Retinal pigment epithelial cell (primary cell): ENCODE data around the gene SEMA3F.

Experiments used
- DNase-seq: peaks from one replicate; pipeline ENCODE4 v3.0.0-alpha.2; 2010; ENCODE audit warnings: low read depth
- H3K4me3 ChIP-seq: 2 replicates; pipeline ENCODE4 v1.5.1; 2011; ENCODE audit warnings: mild to moderate bottlenecking, low read length, control low read depth, moderate library complexity
- TF ChIP-seq, protein P1 (sequence below): conservative IDR thresholded peaks from 2 replicates; pipeline ENCODE4 v1.5.1; 2011; ENCODE audit warnings: low read depth, low read length, control low read depth, inconsistent platforms

The SEMA3F gene

DNA sequence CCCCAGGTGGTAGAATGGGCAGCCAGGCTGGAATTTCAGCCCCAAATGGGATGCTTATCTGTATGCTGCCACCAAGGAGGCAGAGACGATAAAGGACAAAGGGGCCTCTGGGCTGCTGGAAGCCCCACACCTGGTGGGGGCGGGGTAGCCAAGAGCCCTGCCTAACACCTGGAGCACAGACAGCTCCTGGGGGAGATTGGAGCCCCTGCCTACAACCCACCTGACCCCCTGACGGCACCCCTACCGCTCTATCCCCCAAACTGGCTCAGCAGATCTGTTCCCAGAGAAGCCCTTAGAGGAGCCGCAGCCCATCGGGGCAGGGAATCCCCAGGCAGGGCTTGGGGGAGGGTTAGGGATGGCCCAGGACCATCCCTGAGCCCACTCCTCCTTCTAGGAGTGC, 15.8 kb upstream of the SEMA3F start:
- TF ChIP-seq, protein P1, sequence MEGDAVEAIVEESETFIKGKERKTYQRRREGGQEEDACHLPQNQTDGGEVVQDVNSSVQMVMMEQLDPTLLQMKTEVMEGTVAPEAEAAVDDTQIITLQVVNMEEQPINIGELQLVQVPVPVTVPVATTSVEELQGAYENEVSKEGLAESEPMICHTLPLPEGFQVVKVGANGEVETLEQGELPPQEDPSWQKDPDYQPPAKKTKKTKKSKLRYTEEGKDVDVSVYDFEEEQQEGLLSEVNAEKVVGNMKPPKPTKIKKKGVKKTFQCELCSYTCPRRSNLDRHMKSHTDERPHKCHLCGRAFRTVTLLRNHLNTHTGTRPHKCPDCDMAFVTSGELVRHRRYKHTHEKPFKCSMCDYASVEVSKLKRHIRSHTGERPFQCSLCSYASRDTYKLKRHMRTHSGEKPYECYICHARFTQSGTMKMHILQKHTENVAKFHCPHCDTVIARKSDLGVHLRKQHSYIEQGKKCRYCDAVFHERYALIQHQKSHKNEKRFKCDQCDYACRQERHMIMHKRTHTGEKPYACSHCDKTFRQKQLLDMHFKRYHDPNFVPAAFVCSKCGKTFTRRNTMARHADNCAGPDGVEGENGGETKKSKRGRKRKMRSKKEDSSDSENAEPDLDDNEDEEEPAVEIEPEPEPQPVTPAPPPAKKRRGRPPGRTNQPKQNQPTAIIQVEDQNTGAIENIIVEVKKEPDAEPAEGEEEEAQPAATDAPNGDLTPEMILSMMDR = no peak
- DNase-seq = no peak
- H3K4me3 ChIP-seq = no peak overlapping the region

DNA sequence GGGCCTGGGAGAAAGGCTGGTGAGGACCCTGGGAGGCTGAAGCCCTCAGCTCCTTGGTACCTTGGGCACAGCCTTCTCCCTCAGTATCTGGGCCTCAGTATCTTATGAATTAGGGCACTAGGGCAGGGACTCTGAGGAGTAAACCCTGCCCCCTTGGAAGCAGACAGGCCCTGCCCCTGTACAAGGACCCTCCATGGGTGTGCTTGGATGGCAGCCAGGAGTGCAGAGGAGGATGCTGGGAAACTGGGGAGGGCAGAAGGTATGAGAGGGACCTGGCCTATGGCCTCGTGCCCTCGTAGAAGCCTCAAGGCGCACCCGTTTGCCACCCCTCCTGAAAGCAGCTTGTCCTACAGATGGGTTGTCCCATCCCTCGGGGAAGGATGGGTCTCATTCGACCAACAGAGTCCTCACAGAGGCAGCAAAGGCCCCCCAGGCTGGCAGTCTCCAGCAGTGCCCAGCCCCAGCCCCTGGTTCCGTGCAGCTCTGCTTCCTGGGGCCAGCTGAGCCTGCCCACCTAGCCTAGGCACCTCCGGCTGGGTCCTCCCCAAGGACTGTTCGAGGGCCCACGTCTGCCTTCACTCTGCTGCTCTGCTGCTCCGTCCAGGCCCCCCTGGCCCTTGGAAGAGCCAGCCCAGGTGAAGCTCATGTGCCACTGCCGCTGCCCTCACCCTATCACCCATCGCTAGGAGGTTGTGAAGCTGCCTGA, 15.3 kb upstream of the SEMA3F start:
- no peak for DNase-seq
- TF ChIP-seq, protein P1 = no peak
- H3K4me3 ChIP-seq = no peak overlapping the region

DNA sequence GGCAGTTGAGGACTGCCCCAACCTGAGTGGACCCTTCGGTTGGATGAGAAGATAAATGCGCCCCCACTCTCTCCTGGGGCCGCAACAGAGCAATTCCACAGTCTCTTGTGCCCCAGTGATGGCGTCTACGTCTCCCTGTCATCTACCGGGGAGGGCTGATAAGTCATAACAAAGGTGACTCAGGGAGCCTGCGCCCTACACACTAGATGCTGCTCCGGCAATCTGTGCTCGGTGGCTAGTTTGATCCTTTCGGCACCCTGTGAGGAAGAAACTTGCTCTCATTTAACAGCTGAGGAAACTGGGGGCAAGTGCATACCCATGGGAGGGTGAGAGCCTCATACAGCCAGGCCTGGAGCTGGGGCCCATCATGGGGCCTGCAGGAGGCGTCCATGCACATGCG, 14.1 kb upstream of the SEMA3F start:
- H3K4me3 ChIP-seq = no peak overlapping the region
- TF ChIP-seq, protein P1 = no peak

DNA sequence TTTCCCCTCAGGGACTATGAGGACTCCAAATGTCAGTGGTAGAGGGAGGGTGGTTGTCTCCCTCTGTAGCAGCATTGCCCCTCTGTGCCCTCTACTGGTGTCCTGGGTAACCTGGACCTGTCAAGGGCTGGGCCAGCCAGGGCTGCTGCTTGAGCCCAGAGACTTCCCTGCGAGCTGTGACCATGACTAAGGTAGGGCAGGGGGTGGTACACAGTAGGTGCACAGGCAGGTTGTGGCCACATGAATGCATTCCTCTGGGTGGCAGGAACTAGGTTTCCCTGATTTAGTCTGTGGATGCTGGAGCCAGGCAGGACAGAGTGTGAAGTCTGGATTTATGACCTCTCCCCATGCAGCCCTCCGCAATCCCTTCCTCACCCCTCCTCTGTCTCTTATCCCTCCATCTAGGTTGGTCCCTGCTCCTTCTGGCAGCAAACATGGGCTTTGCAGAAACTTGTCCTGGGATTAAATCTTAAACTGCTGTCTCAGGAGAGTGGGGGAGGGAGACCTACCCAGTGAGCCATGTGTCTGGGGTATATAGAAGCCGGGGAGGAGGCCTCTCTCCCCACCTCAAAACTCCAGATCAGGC, 8.7 kb upstream of the SEMA3F start:
- H3K4me3 ChIP-seq = no peak overlapping the region
- TF ChIP-seq, protein P1 = peak; percentile 30
- no peak for DNase-seq

More for the DNA sequence above, 14.1 kb upstream of the SEMA3F start:
- no peak for DNase-seq

DNA sequence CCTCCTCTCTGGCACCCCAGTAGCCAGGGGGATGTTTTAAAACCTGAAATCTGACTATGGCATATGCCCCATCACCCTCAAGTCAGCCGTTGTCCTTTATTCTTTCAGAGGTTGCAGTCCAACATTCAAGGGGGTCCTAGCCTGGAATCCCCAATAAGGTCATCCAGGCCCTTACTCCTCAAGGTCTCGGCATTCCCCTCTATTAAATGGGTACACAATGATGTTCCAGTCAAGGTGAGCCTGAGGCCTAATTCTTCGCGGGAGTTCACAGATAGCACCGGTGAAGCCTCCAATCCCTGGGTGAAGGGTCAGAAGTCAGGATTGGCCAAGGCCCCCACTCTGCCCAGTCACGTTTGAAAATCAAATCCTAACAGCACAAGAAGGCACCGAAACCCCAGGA, 8.1 kb upstream of the SEMA3F start:
- DNase-seq = no peak
- TF ChIP-seq, protein P1 = no peak
- H3K4me3 ChIP-seq = no peak overlapping the region

DNA sequence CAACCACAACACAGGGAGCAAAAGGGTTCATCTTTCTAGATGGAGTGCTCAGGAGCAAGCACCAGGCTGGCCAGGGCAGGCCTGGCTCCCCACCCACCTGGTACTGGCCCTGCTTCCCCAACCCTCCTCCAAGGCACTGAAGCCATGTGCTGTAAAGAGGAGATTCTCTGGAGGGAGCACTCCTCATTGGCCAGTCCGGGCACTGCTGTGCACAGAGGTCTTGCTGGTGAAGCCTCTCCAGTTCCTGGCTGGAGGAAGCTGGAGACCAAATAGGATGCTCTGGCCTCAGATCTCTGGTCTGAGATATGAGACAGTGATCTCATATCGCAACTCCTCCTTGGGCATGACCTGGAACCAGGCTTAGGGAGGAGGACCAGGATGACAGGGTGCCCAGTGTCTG, 7.7 kb upstream of the SEMA3F start:
- no peak overlapping the region for H3K4me3 ChIP-seq
- no peak for DNase-seq
- TF ChIP-seq, protein P1 = no peak

DNA sequence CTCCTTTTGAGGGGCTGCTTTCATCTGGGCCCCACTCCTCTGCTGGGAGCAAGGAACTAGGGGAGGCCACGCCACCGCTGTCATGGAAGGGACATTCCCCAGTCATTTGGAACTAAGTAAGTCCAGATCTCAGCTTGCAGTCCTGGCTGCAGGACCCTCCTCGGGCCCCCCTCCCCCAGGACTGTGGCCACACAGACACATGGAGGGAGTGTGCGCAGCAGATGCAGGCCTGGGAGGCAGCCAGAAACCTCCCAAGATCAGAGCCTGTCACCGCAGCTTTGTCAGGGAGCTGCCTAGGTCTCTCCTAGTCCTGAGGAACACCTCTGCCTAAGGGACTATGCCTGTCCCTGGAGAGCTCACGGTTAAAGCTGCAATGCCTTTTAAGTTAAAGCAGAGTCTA, 7.3 kb upstream of the SEMA3F start:
- TF ChIP-seq, protein P1 = no peak
- no peak for DNase-seq
- H3K4me3 ChIP-seq = no peak overlapping the region
